NCI-H2196 (cell line): Measurements from ENCODE around the gene FBXO30.

Experiments
- DNase-seq: peaks from one replicate; lab custom pipeline; 2025; ENCODE audit not compliant: unreplicated experiment; lab: John Stamatoyannopoulos, UW

Gene FBXO30

GRCh38 chr6:145758113-145758512 lies 56.5 kb downstream of the FBXO30 start:
- no peak for DNase-seq

GRCh38 chr6:145756170-145756662 lies 58.4 kb downstream of the FBXO30 start:
- peak; percentile 26 for DNase-seq

GRCh38 chr6:145755682-145756081 lies 58.9 kb downstream of the FBXO30 start:
- DNase-seq, result no peak

- DNase-seq, result no peak
These were observed 62.0 kb downstream of the FBXO30 start for GRCh38 chr6:145752638-145753037.

GRCh38 chr6:145749632-145750031 lies 65.0 kb downstream of the FBXO30 start:
- no peak for DNase-seq

- DNase-seq, result no peak
These were observed 68.7 kb downstream of the FBXO30 start for GRCh38 chr6:145745861-145746260.

- no peak for DNase-seq
These were observed 70.0 kb downstream of the FBXO30 start for GRCh38 chr6:145744619-145745018.
